ENCODE measurements around the gene PRSS2.
A peak's percentile ranks its signal among the peaks of the same experiment; 100 is the strongest.

PRSS2 gene

GRCh38 chr7:142808802-142809583, 38.2 kb downstream of the PRSS2 start:
- H3K4me3 ChIP-seq (ENCODE audit: low read length), result peak overlapping the region; percentile 51
- peaks cover 13% of the 10 kb centered on the region for H3K36me3 ChIP-seq (replicated peaks; ENCODE audit: low read depth, low read length)
- peaks cover 16% of the 10 kb centered on the region for H3K9me3 ChIP-seq (ENCODE audit: insufficient read depth, low read length)
- no peaks in the 10 kb centered on the region for H3K79me2 ChIP-seq (ENCODE audit: low read length)
- no peaks in the 10 kb centered on the region for H4K20me1 ChIP-seq (ENCODE audit: insufficient read depth, low read length)
- peaks cover 77% of the 10 kb centered on the region for H3K4me1 ChIP-seq (ENCODE audit: low read length)
- H3K9ac ChIP-seq (ENCODE audit: low read length), result peak overlapping the region; percentile 82
- TF ChIP-seq CTCF (IDR thresholded peaks at IDR 0.05; ENCODE audit: low read depth, low read length) (no peak), EZH2phosphoT487 (IDR thresholded peaks at IDR 0.05; ENCODE audit: low read depth) (no peak)
- peak overlapping the region; percentile 82 for H3K4me2 ChIP-seq (ENCODE audit: low read length)
- H2AFZ ChIP-seq (ENCODE audit: low read depth, low read length), result no peak overlapping the region
- no peaks in the 10 kb centered on the region; the same call in 1 of the 2 replicates for H3K27me3 ChIP-seq (ENCODE audit: low read depth, low read length)
- peak overlapping the region; percentile 99 for H3K27ac ChIP-seq (ENCODE audit: low read length)

GRCh38 chr7:142809671-142810070, 38.9 kb downstream of the PRSS2 start:
- H3K79me2 ChIP-seq (ENCODE audit: low read length), result no peaks in the 10 kb centered on the region
- H3K27ac ChIP-seq (ENCODE audit: low read length), result peak overlapping the region; percentile 99
- H2AFZ ChIP-seq (ENCODE audit: low read depth, low read length), result no peak overlapping the region
- H4K20me1 ChIP-seq (ENCODE audit: insufficient read depth, low read length), result no peaks in the 10 kb centered on the region
- no peaks in the 10 kb centered on the region; the same call in 1 of the 2 replicates for H3K27me3 ChIP-seq (ENCODE audit: low read depth, low read length)
- H3K9ac ChIP-seq (ENCODE audit: low read length), result peak overlapping the region; percentile 57
- peaks cover 10% of the 10 kb centered on the region for H3K36me3 ChIP-seq (replicated peaks; ENCODE audit: low read depth, low read length)
- peaks cover 77% of the 10 kb centered on the region for H3K4me1 ChIP-seq (ENCODE audit: low read length)
- TF ChIP-seq EZH2phosphoT487 (IDR thresholded peaks at IDR 0.05; ENCODE audit: low read depth), result no peak
- TF ChIP-seq CTCF (IDR thresholded peaks at IDR 0.05; ENCODE audit: low read depth, low read length), result no peak
- peaks cover 16% of the 10 kb centered on the region for H3K9me3 ChIP-seq (ENCODE audit: insufficient read depth, low read length)
- H3K4me3 ChIP-seq (ENCODE audit: low read length), result peak overlapping the region; percentile 51
- peak overlapping the region; percentile 82 for H3K4me2 ChIP-seq (ENCODE audit: low read length)

GRCh38 chr7:142811154-142811737, 40.5 kb downstream of the PRSS2 start:
- Histone ChIP-seq H4K20me1 (ENCODE audit: insufficient read depth, low read length) (no peaks in the 10 kb centered on the region), H3K9me3 (ENCODE audit: insufficient read depth, low read length) (peaks cover 16% of the 10 kb centered on the region), H3K4me1 (ENCODE audit: low read length) (peaks cover 64% of the 10 kb centered on the region), H3K4me3 (ENCODE audit: low read length) (peak overlapping the region; percentile 39), H3K27me3 (ENCODE audit: low read depth, low read length) (no peaks in the 10 kb centered on the region; the same call in 1 of the 2 replicates), H3K9ac (ENCODE audit: low read length) (peak overlapping the region; percentile 57), H3K4me2 (ENCODE audit: low read length) (peak overlapping the region; percentile 66), H3K36me3 (replicated peaks; ENCODE audit: low read depth, low read length) (peaks cover 10% of the 10 kb centered on the region), H3K79me2 (ENCODE audit: low read length) (no peaks in the 10 kb centered on the region), H3K27ac (ENCODE audit: low read length) (no peak overlapping the region), H2AFZ (ENCODE audit: low read depth, low read length) (no peak overlapping the region; the same call in 1 of the 2 replicates)
- TF ChIP-seq EZH2phosphoT487 (IDR thresholded peaks at IDR 0.05; ENCODE audit: low read depth), result no peak
- peak; percentile 86 for TF ChIP-seq CTCF (IDR thresholded peaks at IDR 0.05; ENCODE audit: low read depth, low read length)

Measured in OCI-LY3 (cell line).